IMR-90 (cell line): ENCODE data around the gene NMB. TPM values are rescaled to one million over a fixed set of nuclear protein-coding genes. Genes with fewer than 3 reads are reported as not detected.

Source experiments
- ATAC-seq: fragments of 200-7000 bp; cut with Tn5 transposase; 2 replicates; pipeline ENCODE4 v1.9.1; 2020; ENCODE audit warnings: low read depth, mild to moderate bottlenecking, moderate library complexity
- BruUV-seq: library from RNA; stranded (reverse); fragments of 400-500 nt; replicated peaks from 2 replicates; lab custom pipeline; 2021; lab: Mats Ljungman, UMichigan
- CTCF ChIA-PET: fragments of 300-600 bp; formaldehyde crosslinking; extraction: SDS; loops from one replicate; lab custom pipeline; 2021; ENCODE audit warnings: antibody characterized with exemption; lab: Yijun Ruan, JAX
- POLR2A ChIA-PET: fragments of 300-600 bp; sonication (Branson Sonifier 250); formaldehyde crosslinking; loops from one replicate; lab custom pipeline; 2022; ENCODE audit warnings: antibody characterized with exemption; ENCODE audit not compliant: unreplicated experiment; lab: Charles Lee
- DNase-seq: peaks from one replicate; pipeline ENCODE4 v3.0.0; 2013
- H2AFZ ChIP-seq: replicated peaks from 2 replicates; pipeline ENCODE3; 2013; ENCODE audit warnings: low read length, mild to moderate bottlenecking; ENCODE audit not compliant: poor library complexity
- H2AK5ac ChIP-seq: 2 replicates; pipeline ENCODE4 v1.6.1; 2013; ENCODE audit warnings: low read depth, low read length, inconsistent platforms
- H2AK9ac ChIP-seq: replicated peaks from 2 replicates; pipeline ENCODE3; 2013; ENCODE audit warnings: mild to moderate bottlenecking, low read depth, low read length, moderate library complexity; ENCODE audit not compliant: poor library complexity
- H2BK120ac ChIP-seq: 2 replicates; pipeline ENCODE4 v1.6.1; 2013; ENCODE audit warnings: low read depth, low read length, inconsistent platforms
- H2BK15ac ChIP-seq: 3 replicates; pipeline ENCODE4 v1.6.1; 2013; ENCODE audit warnings: low read depth, low read length, inconsistent platforms
- H2BK20ac ChIP-seq: 2 replicates; pipeline ENCODE4 v1.6.1; 2013; ENCODE audit warnings: low read depth, mild to moderate bottlenecking, inconsistent platforms, low read length, moderate library complexity
- H2BK5ac ChIP-seq: 2 replicates; pipeline ENCODE4 v1.6.1; 2013; ENCODE audit warnings: mild to moderate bottlenecking, low read depth, low read length, inconsistent platforms; ENCODE audit not compliant: poor library complexity, severe bottlenecking
- H3K14ac ChIP-seq: replicated peaks from 2 replicates; pipeline ENCODE4 v1.6.1; 2013; ENCODE audit warnings: low read depth, low read length, inconsistent platforms
- H3K18ac ChIP-seq: 2 replicates; pipeline ENCODE4 v1.6.1; 2013; ENCODE audit warnings: low read depth, low read length, control low read depth
- H3K23ac ChIP-seq: 2 replicates; pipeline ENCODE4 v1.6.1; 2013; ENCODE audit warnings: low read depth, low read length, inconsistent platforms
- H3K27ac ChIP-seq: 2 replicates; pipeline ENCODE4 v1.5.1; 2013; ENCODE audit warnings: mild to moderate bottlenecking, control low read depth, low read length; ENCODE audit not compliant: insufficient read depth
- H3K27me3 ChIP-seq: 2 replicates; pipeline ENCODE4 v1.6.1; 2013; ENCODE audit warnings: low read length; ENCODE audit not compliant: control insufficient read depth, insufficient read depth
- H3K36me3 ChIP-seq: 2 replicates; pipeline ENCODE4 v1.6.1; 2013; ENCODE audit warnings: low read length, mixed read lengths; ENCODE audit not compliant: control insufficient read depth, insufficient read depth
- H3K4ac ChIP-seq: 2 replicates; pipeline ENCODE4 v1.6.1; 2013; ENCODE audit warnings: low read depth, low read length, inconsistent platforms
- H3K4me1 ChIP-seq: 2 replicates; pipeline ENCODE4 v1.6.1; 2013; ENCODE audit warnings: low read length, mixed read lengths; ENCODE audit not compliant: control insufficient read depth, insufficient read depth
- H3K4me2 ChIP-seq: 2 replicates; pipeline ENCODE4 v1.6.1; 2013; ENCODE audit warnings: low read depth, mild to moderate bottlenecking, control low read depth, low read length, moderate library complexity
- H3K4me3 ChIP-seq: 2 replicates; pipeline ENCODE4 v1.5.1; 2013; ENCODE audit warnings: low read depth, mild to moderate bottlenecking, control low read depth, low read length, moderate library complexity; ENCODE audit not compliant: insufficient read depth
- H3K56ac ChIP-seq: 2 replicates; pipeline ENCODE4 v1.6.1; 2013; ENCODE audit warnings: low read length, inconsistent platforms; ENCODE audit not compliant: insufficient read depth; ENCODE audit errors: extremely low read depth
- H3K79me1 ChIP-seq, 2 experiments: 2 replicates each; pipeline ENCODE4 v1.6.1; 2013; ENCODE audit warnings: low read length in 2 of 2, inconsistent platforms in 1 of 2, low read depth in 1 of 2
- H3K9ac ChIP-seq: 2 replicates; pipeline ENCODE4 v1.6.1; 2013; ENCODE audit warnings: low read depth, low read length, control low read depth
- H3K9me1 ChIP-seq: 2 replicates; pipeline ENCODE4 v1.6.1; 2013; ENCODE audit warnings: low read length, inconsistent platforms; ENCODE audit not compliant: insufficient read depth
- H3K9me3 ChIP-seq: 2 replicates; pipeline ENCODE4 v1.6.1; 2013; ENCODE audit warnings: low read length; ENCODE audit not compliant: control insufficient read depth, insufficient read depth
- H4K20me1 ChIP-seq: 2 replicates; pipeline ENCODE4 v1.6.1; 2013; ENCODE audit warnings: low read length, inconsistent platforms; ENCODE audit not compliant: insufficient read depth
- H4K5ac ChIP-seq: 2 replicates; pipeline ENCODE4 v1.6.1; 2013; ENCODE audit warnings: mild to moderate bottlenecking, low read depth, low read length, control low read depth
- H4K8ac ChIP-seq, 2 experiments: 2 replicates each; pipeline ENCODE4 v1.6.1; 2013; ENCODE audit warnings: low read depth in 2 of 2, low read length in 2 of 2, control low read depth in 1 of 2, inconsistent platforms in 1 of 2
- H4K91ac ChIP-seq: 2 replicates; pipeline ENCODE4 v1.6.1; 2013; ENCODE audit warnings: low read depth, low read length, inconsistent platforms; ENCODE audit not compliant: insufficient read depth
- BHLHE40 ChIP-seq: fragments of 150-350 bp; IDR thresholded peaks from 2 replicates; pipeline ENCODE4 v1.6.1; 2016; ENCODE audit warnings: mild to moderate bottlenecking, low read depth, low read length
- CEBPB ChIP-seq: IDR thresholded peaks from 2 replicates; pipeline ENCODE4 v1.6.1; 2012; ENCODE audit warnings: low read depth, low read length, improper control_type of control experiment
- CHD1 ChIP-seq: IDR thresholded peaks from 2 replicates; pipeline ENCODE4 v1.6.1; 2012; ENCODE audit warnings: low read depth, low read length, improper control_type of control experiment
- FOS ChIP-seq: fragments of 150-350 bp; IDR thresholded peaks from 2 replicates; pipeline ENCODE4 v1.6.1; 2016; ENCODE audit warnings: low read depth, low read length
- MAFK ChIP-seq: IDR thresholded peaks from 2 replicates; pipeline ENCODE4 v1.6.1; 2012; ENCODE audit warnings: low read depth, low read length, improper control_type of control experiment
- MAZ ChIP-seq: IDR thresholded peaks from 2 replicates; pipeline ENCODE4 v1.6.1; 2012; ENCODE audit warnings: low read depth, mild to moderate bottlenecking, low read length, improper control_type of control experiment, moderate library complexity, borderline replicate concordance
- MXI1 ChIP-seq: IDR thresholded peaks from 2 replicates; pipeline ENCODE4 v1.6.1; 2012; ENCODE audit warnings: low read depth, mild to moderate bottlenecking, low read length, moderate library complexity, borderline replicate concordance
- NFE2L2 ChIP-seq: fragments of 150-350 bp; IDR thresholded peaks from 2 replicates; pipeline ENCODE4 v1.6.1; 2016; ENCODE audit warnings: low read depth, mild to moderate bottlenecking, low read length
- POLR2A ChIP-seq: IDR thresholded peaks from 2 replicates; pipeline ENCODE4 v1.6.1; 2012; ENCODE audit warnings: mild to moderate bottlenecking, low read depth, low read length
- RAD21 ChIP-seq: IDR thresholded peaks from 2 replicates; pipeline ENCODE4 v1.6.1; 2012; ENCODE audit warnings: low read length, improper control_type of control experiment
- RCOR1 ChIP-seq: IDR thresholded peaks from 2 replicates; pipeline ENCODE4 v1.6.1; 2012; ENCODE audit warnings: mild to moderate bottlenecking, low read length, improper control_type of control experiment; ENCODE audit not compliant: insufficient replicate concordance
- RFX5 ChIP-seq: IDR thresholded peaks from 2 replicates; pipeline ENCODE4 v1.8.0; 2012; ENCODE audit warnings: low read depth, mild to moderate bottlenecking, low read length, moderate library complexity
- SMC3 ChIP-seq: fragments of 150-350 bp; IDR thresholded peaks from 2 replicates; pipeline ENCODE4 v1.6.1; 2016; ENCODE audit warnings: low read depth, mild to moderate bottlenecking, antibody characterized with exemption, low read length, moderate library complexity
- WGBS, 2 experiments: methylation state at CpG; one replicate each; pipeline versions ENCODE4 v1.1.5 to v1.1.7; 2013; ENCODE audit warnings: missing lambda C conversion rate in 2 of 2; ENCODE audit not compliant: insufficient read length in 1 of 2; ENCODE audit errors: extremely low coverage in 2 of 2; 5-methylcytosine and 5-hydroxymethylcytosine counted together
- dilution Hi-C: fragments of 300-500 bp; cut with HindIII; formaldehyde crosslinking; loops from one replicate; pipeline ENCODE4 v1.14.3; 2018; ENCODE audit warnings: low sequenced_read_pairs; ENCODE audit not compliant: unreplicated experiment
- in situ Hi-C: fragments of 300-500 bp; cut with MboI; formaldehyde crosslinking; loops from 3 replicates; pipeline ENCODE4 v1.14.3; 2019; ENCODE audit warnings: low sequenced_read_pairs, inconsistent platforms, mixed read lengths
- intact Hi-C: fragments of 100-400 bp; cut with micrococcal nuclease; formaldehyde crosslinking; loops from 2 replicates; pipeline ENCODE4 v1.10.0; 2022
- polyA plus RNA-seq, 3 experiments: library from polyadenylated mRNA; depleted of rRNA; stranded (reverse); fragments of >200 nt; gene quantifications; 2 replicates each; pipeline ENCODE4 v1.2.3, GENCODE V29; 2012; ENCODE audit warnings: low replicate concordance in 1 of 3
- total RNA-seq: library from RNA; depleted of rRNA; stranded (reverse); fragments of >200 nt; gene quantifications from 2 replicates; pipeline ENCODE4 v1.2.3, GENCODE V29; 2012
- TF ChIP-seq, protein P1 (sequence below): conservative IDR thresholded peaks from 2 replicates; pipeline ENCODE4 v1.5.1; 2012; ENCODE audit warnings: mild to moderate bottlenecking, low read depth, low read length, improper control_type of control experiment
- TF ChIP-seq, protein P2 (sequence below): fragments of 150-350 bp; IDR thresholded peaks from 2 replicates; pipeline ENCODE4 v1.6.1; 2017; ENCODE audit warnings: mild to moderate bottlenecking, antibody characterized with exemption, low read length, low read depth

NMB gene
- total and polyA plus RNA-seq, 2 of the 4 experiments (the other 2 are of a cell fraction): 1.3 to 3.8 TPM

DNA sequence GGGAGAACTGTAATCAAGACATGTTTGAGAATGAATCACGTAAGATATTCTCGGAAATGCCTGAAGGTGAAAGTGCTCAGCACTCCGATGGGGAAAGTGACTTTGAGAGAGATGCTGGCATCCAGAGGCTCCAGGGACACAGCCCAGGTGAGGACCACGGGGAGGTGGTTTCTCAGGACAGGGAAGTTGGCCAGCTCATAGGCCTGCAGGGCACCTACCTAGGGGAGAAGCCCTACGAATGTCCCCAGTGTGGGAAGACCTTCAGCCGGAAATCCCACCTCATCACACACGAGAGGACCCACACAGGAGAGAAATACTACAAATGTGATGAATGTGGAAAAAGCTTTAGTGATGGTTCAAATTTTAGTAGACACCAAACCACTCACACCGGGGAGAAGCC, 37.4 kb downstream of the NMB start:
- Histone ChIP-seq H2BK15ac (no peak overlapping the region), H2AK5ac (no peak overlapping the region), H4K20me1 (no peaks in the 10 kb centered on the region), H2AFZ (no peak overlapping the region), H3K9me1 (no peaks in the 10 kb centered on the region), H4K91ac (no peak overlapping the region), H3K4me3 (no peak overlapping the region), H2BK120ac (no peak overlapping the region), H3K9ac (no peak overlapping the region), H3K56ac (no peak overlapping the region), H3K23ac (no peak overlapping the region), H2AK9ac (no peak overlapping the region), H2BK20ac (no peak overlapping the region), H3K27me3 (no peaks in the 10 kb centered on the region), H3K36me3 (peaks cover 33% of the 10 kb centered on the region), H3K4me1 (no peaks in the 10 kb centered on the region), H3K27ac (no peak overlapping the region), H2BK5ac (no peak overlapping the region), H3K4me2 (no peak overlapping the region), H3K4ac (no peak overlapping the region), H3K18ac (no peak overlapping the region), H3K14ac (no peak overlapping the region), H3K9me3 (peaks cover 28% of the 10 kb centered on the region), H3K79me1 (peaks cover 19 to 21% of the 10 kb centered on the region in 2 experiments), H4K8ac (no peak overlapping the region), H4K5ac (no peak overlapping the region)
- ChIA-PET POLR2A (no interaction called here), CTCF (no interaction called here)
- intact Hi-C loops: no loop called here
- no TSS peak for BruUV-seq
- ATAC-seq (no peak), DNase-seq (no peak)
- in situ Hi-C loops: no loop called here
- TF ChIP-seq MAFK (no peak), CEBPB (no peak), FOS (no peak), SMC3 (no peak), RCOR1 (no peak), MXI1 (no peak), RFX5 (no peak), MAZ (no peak), POLR2A (no peak), NFE2L2 (no peak), BHLHE40 (no peak), CHD1 (no peak), RAD21 (no peak)
- TF ChIP-seq, protein P1, sequence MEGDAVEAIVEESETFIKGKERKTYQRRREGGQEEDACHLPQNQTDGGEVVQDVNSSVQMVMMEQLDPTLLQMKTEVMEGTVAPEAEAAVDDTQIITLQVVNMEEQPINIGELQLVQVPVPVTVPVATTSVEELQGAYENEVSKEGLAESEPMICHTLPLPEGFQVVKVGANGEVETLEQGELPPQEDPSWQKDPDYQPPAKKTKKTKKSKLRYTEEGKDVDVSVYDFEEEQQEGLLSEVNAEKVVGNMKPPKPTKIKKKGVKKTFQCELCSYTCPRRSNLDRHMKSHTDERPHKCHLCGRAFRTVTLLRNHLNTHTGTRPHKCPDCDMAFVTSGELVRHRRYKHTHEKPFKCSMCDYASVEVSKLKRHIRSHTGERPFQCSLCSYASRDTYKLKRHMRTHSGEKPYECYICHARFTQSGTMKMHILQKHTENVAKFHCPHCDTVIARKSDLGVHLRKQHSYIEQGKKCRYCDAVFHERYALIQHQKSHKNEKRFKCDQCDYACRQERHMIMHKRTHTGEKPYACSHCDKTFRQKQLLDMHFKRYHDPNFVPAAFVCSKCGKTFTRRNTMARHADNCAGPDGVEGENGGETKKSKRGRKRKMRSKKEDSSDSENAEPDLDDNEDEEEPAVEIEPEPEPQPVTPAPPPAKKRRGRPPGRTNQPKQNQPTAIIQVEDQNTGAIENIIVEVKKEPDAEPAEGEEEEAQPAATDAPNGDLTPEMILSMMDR: no peak
- TF ChIP-seq, protein P2, sequence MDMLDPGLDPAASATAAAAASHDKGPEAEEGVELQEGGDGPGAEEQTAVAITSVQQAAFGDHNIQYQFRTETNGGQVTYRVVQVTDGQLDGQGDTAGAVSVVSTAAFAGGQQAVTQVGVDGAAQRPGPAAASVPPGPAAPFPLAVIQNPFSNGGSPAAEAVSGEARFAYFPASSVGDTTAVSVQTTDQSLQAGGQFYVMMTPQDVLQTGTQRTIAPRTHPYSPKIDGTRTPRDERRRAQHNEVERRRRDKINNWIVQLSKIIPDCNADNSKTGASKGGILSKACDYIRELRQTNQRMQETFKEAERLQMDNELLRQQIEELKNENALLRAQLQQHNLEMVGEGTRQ: no peak
- dilution Hi-C loops: no loop called here
- 100% methylated on average over 1 of the region's 8 CpGs; no CpG with 5 or more reads in 1 of the 2 experiments for WGBS, 2 experiments
